Mesenchymal stem cell (in vitro differentiated cells and primary cell): ENCODE measurements around the gene R3HDM4.
A peak's percentile ranks its signal among the peaks of the same experiment; 100 is the strongest.
"Not testable (repeated sequence)": the region's sequence is repeated elsewhere in the genome, so short reads cannot be mapped to it uniquely, and the experiment has no call there.

Experiments
- DNase-seq: peaks from one replicate; pipeline ENCODE4 v3.0.0-alpha.2; 2013
- H2AFZ ChIP-seq: one replicate; pipeline ENCODE4 v1.6.1; 2013; ENCODE audit warnings: low read depth, mild to moderate bottlenecking, control low read depth, inconsistent platforms, low read length, moderate library complexity
- H2AK5ac ChIP-seq: 2 replicates; pipeline ENCODE4 v1.6.1; 2013; ENCODE audit warnings: low read length, moderate library complexity, mild to moderate bottlenecking, inconsistent platforms; ENCODE audit not compliant: severe bottlenecking
- H2BK120ac ChIP-seq: one replicate; pipeline ENCODE4 v1.6.1; 2013; ENCODE audit warnings: low read depth, mild to moderate bottlenecking, inconsistent platforms, low read length, moderate library complexity
- H2BK12ac ChIP-seq, 2 experiments: one replicate each; pipeline ENCODE4 v1.6.1; 2013; ENCODE audit warnings: inconsistent platforms in 2 of 2, low read length in 2 of 2, mild to moderate bottlenecking in 2 of 2, moderate library complexity in 2 of 2, control low read depth in 1 of 2
- H2BK15ac ChIP-seq: one replicate; pipeline ENCODE4 v1.6.1; 2013; ENCODE audit warnings: mild to moderate bottlenecking, low read depth, inconsistent platforms; ENCODE audit not compliant: poor library complexity, severe bottlenecking
- H2BK5ac ChIP-seq: 2 replicates; pipeline ENCODE4 v1.6.1; 2013; ENCODE audit warnings: low read depth, mild to moderate bottlenecking, low read length, control low read depth, inconsistent platforms; ENCODE audit not compliant: poor library complexity, severe bottlenecking
- H3K14ac ChIP-seq, 2 experiments: one replicate each; pipeline ENCODE4 v1.6.1; 2013; ENCODE audit warnings: inconsistent platforms in 2 of 2, low read length in 2 of 2, control low read depth in 1 of 2, mild to moderate bottlenecking in 1 of 2, moderate library complexity in 1 of 2
- H3K18ac ChIP-seq, 2 experiments: one replicate each; pipeline ENCODE4 v1.6.1; 2013; ENCODE audit warnings: inconsistent platforms in 2 of 2, low read length in 2 of 2, control low read depth in 1 of 2, low read depth in 1 of 2, mild to moderate bottlenecking in 1 of 2
- H3K23ac ChIP-seq, 2 experiments: one replicate each; pipeline ENCODE4 v1.6.1; 2013; ENCODE audit warnings: inconsistent platforms in 2 of 2, low read length in 2 of 2, mild to moderate bottlenecking in 2 of 2, moderate library complexity in 2 of 2, control low read depth in 1 of 2
- H3K27ac ChIP-seq: 2 replicates; pipeline ENCODE4 v1.5.1; 2013; ENCODE audit warnings: mild to moderate bottlenecking, moderate library complexity, low read length, control low read depth, inconsistent platforms; ENCODE audit not compliant: poor library complexity, severe bottlenecking
- H3K27me3 ChIP-seq, 2 experiments: 2 replicates each; pipeline versions ENCODE4 v1.6.1 to v1.7.0; 2013; ENCODE audit warnings: low read length in 2 of 2, mild to moderate bottlenecking in 2 of 2, moderate library complexity in 2 of 2, control low read depth in 1 of 2, inconsistent platforms in 1 of 2; ENCODE audit not compliant: control insufficient read depth in 1 of 2, insufficient read depth in 1 of 2
- H3K36me3 ChIP-seq, 2 experiments: 2 replicates each; pipeline versions ENCODE4 v1.6.1 to v1.7.0; 2013; ENCODE audit warnings: low read length in 2 of 2, control low read depth in 1 of 2, inconsistent platforms in 1 of 2, low read depth in 1 of 2, mild to moderate bottlenecking in 1 of 2; ENCODE audit not compliant: insufficient read depth in 2 of 2, control insufficient read depth in 1 of 2
- H3K4ac ChIP-seq, 2 experiments: one replicate each; pipeline ENCODE4 v1.6.1; 2013; ENCODE audit warnings: inconsistent platforms in 2 of 2, low read length in 2 of 2, mild to moderate bottlenecking in 2 of 2, moderate library complexity in 2 of 2, control low read depth in 1 of 2, low read depth in 1 of 2
- H3K4me1 ChIP-seq: 2 replicates; pipeline ENCODE4 v1.6.1; 2013; ENCODE audit warnings: low read depth, low read length, control low read depth; ENCODE audit not compliant: control insufficient read depth, insufficient read depth
- H3K4me2 ChIP-seq: 2 replicates; pipeline ENCODE4 v1.6.1; 2013; ENCODE audit warnings: low read length, mild to moderate bottlenecking, inconsistent platforms; ENCODE audit not compliant: poor library complexity, severe bottlenecking
- H3K4me3 ChIP-seq, 2 experiments: 2 replicates each; pipeline versions ENCODE4 v1.5.1 to v1.7.0; 2013; ENCODE audit warnings: low read length in 2 of 2, mild to moderate bottlenecking in 2 of 2, control low read depth in 1 of 2, low read depth in 1 of 2; ENCODE audit not compliant: insufficient read depth in 1 of 2
- H3K79me1 ChIP-seq: replicated peaks from 2 replicates; pipeline ENCODE4 v1.6.1; 2013; ENCODE audit warnings: mild to moderate bottlenecking, control low read depth, low read length, inconsistent platforms; ENCODE audit not compliant: poor library complexity, severe bottlenecking
- H3K9ac ChIP-seq: 2 replicates; pipeline ENCODE4 v1.7.0; 2013; ENCODE audit warnings: mild to moderate bottlenecking, low read length, moderate library complexity
- H3K9me3 ChIP-seq: 2 replicates; pipeline ENCODE4 v1.7.0; 2013; ENCODE audit warnings: mild to moderate bottlenecking, low read length; ENCODE audit not compliant: control insufficient read depth
- H4K8ac ChIP-seq: one replicate; pipeline ENCODE4 v1.6.1; 2013; ENCODE audit warnings: inconsistent platforms, mild to moderate bottlenecking, low read length, moderate library complexity
- H4K91ac ChIP-seq: one replicate; pipeline ENCODE4 v1.6.1; 2013; ENCODE audit warnings: mild to moderate bottlenecking, low read length, inconsistent platforms
- WGBS: methylation state at CpG from one replicate; pipeline ENCODE4 v1.1.7; 2013; ENCODE audit warnings: mixed read lengths; 5-methylcytosine and 5-hydroxymethylcytosine counted together

R3HDM4 gene

DNA sequence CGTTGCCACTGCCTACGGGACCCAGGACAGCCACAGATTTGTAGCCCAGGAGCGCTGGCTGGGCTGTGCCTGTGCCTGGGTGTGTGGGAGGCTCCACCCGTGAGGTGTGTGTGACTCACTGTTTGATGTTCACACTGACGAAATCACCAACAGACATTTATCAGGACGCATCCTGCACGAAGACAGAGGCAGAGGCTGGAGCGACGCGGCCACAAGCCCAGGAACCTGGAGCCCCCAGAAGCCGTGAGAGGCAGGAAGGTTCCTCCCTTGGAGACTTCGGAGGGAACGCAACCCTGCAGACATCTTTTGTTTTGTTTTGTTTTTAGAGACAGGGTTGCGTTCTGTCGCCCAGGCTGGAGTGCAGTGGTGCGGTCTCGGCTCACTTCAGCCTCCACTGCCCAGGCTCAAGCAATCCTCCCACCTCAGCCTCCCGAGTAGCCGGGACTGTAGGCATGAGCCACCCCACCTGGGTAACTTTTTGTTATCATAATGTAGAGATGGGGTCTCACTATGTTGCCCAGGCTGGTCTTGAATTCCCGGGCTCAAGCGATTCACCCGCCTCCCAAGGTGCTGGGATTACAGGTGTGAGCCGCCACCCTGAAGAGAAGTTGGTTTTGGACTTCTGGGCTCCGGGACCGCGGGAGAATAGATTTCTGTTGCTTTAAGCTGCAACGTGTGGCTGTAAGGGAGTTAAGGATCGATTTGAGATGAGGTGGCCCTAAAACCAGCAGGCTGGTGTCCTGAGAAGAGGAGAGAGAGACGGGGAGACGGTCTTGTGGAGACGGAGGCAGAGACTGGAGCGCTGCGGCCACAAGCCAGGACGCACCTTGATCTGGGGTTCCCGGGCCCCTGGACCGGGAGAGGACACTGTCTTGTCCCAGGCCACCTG, 46.2 kb upstream of the R3HDM4 start:
- peak overlapping the region; percentile 80 for H2AK5ac ChIP-seq
- H3K27me3 ChIP-seq: no peaks in the 10 kb centered on the region
- H3K4ac ChIP-seq: peak overlapping the region; percentile 21 to 24
- H3K9ac ChIP-seq: no peak overlapping the region
- H3K27ac ChIP-seq: peak overlapping the region; percentile 11
- H2BK120ac ChIP-seq: no peak overlapping the region
- no peak overlapping the region for H3K4me2 ChIP-seq
- peak overlapping the region; percentile 74 for H4K91ac ChIP-seq
- H3K14ac ChIP-seq: peak overlapping the region in 1 of 2 experiments; percentile 6
- H3K9me3 ChIP-seq: no peaks in the 10 kb centered on the region
- H2BK12ac ChIP-seq: peak overlapping the region in 1 of 2 experiments; percentile 31
- peaks cover 13% of the 10 kb centered on the region for H3K79me1 ChIP-seq
- peaks cover 33 to 58% of the 10 kb centered on the region in 2 experiments for H3K36me3 ChIP-seq
- no peak overlapping the region for H2AFZ ChIP-seq
- H3K4me1 ChIP-seq: peaks cover 78% of the 10 kb centered on the region
- H3K4me3 ChIP-seq: no peak overlapping the region
- no peak overlapping the region for H2BK5ac ChIP-seq
- H3K23ac ChIP-seq: peak overlapping the region in 1 of 2 experiments; percentile 51
- H4K8ac ChIP-seq: peak overlapping the region; percentile 65
- peak; percentile 85 for DNase-seq
- peak overlapping the region; percentile 19 for H2BK15ac ChIP-seq
- 71% methylated on average over 36 of the region's 36 CpGs for WGBS
- peak overlapping the region; percentile 56 to 58 for H3K18ac ChIP-seq

GRCh38 chr19:957578-957977, 44.6 kb upstream of the R3HDM4 start:
- not testable (repeated sequence) for H3K23ac ChIP-seq, H3K4me3 ChIP-seq, H3K9me3 ChIP-seq, H3K9ac ChIP-seq, DNase-seq, H3K27me3 ChIP-seq, H2AFZ ChIP-seq, H3K4me2 ChIP-seq, H3K79me1 ChIP-seq
- H2BK15ac ChIP-seq: peak overlapping the region; percentile 95
- peak overlapping the region; percentile 33 to 75 for H2BK12ac ChIP-seq
- H4K8ac ChIP-seq: peak overlapping the region; percentile 86
- peak overlapping the region; percentile 97 for H4K91ac ChIP-seq
- WGBS: 80% methylated on average over 9 of the region's 9 CpGs
- H3K18ac ChIP-seq: peak overlapping the region; percentile 97
- peak overlapping the region in 1 of 2 experiments; percentile 19 for H3K14ac ChIP-seq
- H2BK120ac ChIP-seq: peak overlapping the region; percentile 100
- H3K27ac ChIP-seq: peak overlapping the region; percentile 98
- peaks cover 78% of the 10 kb centered on the region for H3K4me1 ChIP-seq
- peak overlapping the region; percentile 96 for H2AK5ac ChIP-seq
- peaks cover 25 to 43% of the 10 kb centered on the region in 2 experiments for H3K36me3 ChIP-seq
- H2BK5ac ChIP-seq: peak overlapping the region; percentile 60
- H3K4ac ChIP-seq: peak overlapping the region; percentile 71 to 77

- H3K9me3 ChIP-seq: no peaks in the 10 kb centered on the region
- peak overlapping the region; percentile 97 for H3K18ac ChIP-seq
- peak overlapping the region; percentile 98 for H2AK5ac ChIP-seq
- peak overlapping the region; percentile 100 for H2BK120ac ChIP-seq
- peaks cover 81% of the 10 kb centered on the region for H3K4me1 ChIP-seq
- peak overlapping the region; percentile 46 for H3K4me2 ChIP-seq
- H3K4ac ChIP-seq: peak overlapping the region; percentile 95 to 96
- peak overlapping the region in 1 of 2 experiments; percentile 19 for H3K14ac ChIP-seq
- H3K4me3 ChIP-seq: no peak overlapping the region
- WGBS: 15% methylated on average over 22 of the region's 27 CpGs
- peak overlapping the region; percentile 98 for H3K27ac ChIP-seq
- H2BK5ac ChIP-seq: peak overlapping the region; percentile 98
- no peaks in the 10 kb centered on the region for H3K27me3 ChIP-seq
- H3K79me1 ChIP-seq: peaks cover 4% of the 10 kb centered on the region
- H4K91ac ChIP-seq: peak overlapping the region; percentile 99
- H4K8ac ChIP-seq: peak overlapping the region; percentile 97
- DNase-seq: peak; percentile 78
- H3K23ac ChIP-seq: peak overlapping the region in 1 of 2 experiments; percentile 85
- H3K9ac ChIP-seq: no peak overlapping the region
- peak overlapping the region; percentile 69 to 92 for H2BK12ac ChIP-seq
- H3K36me3 ChIP-seq: peaks cover 22 to 43% of the 10 kb centered on the region in 2 experiments
- peak overlapping the region; percentile 95 for H2BK15ac ChIP-seq
- no peak overlapping the region for H2AFZ ChIP-seq
Measured at GRCh38 chr19:956766-957440, 43.9 kb upstream of the R3HDM4 start.
